SHP77 (cell line): ENCODE measurements around the gene FBXL19.
"Not testable (repeated sequence)": the region's sequence is repeated elsewhere in the genome, so short reads cannot be mapped to it uniquely, and the experiment has no call there.

Source experiments
- DNase-seq, 2 experiments: peaks; one replicate each; lab custom pipeline; 2025; lab: John Stamatoyannopoulos, UW

The FBXL19 gene, protein sequence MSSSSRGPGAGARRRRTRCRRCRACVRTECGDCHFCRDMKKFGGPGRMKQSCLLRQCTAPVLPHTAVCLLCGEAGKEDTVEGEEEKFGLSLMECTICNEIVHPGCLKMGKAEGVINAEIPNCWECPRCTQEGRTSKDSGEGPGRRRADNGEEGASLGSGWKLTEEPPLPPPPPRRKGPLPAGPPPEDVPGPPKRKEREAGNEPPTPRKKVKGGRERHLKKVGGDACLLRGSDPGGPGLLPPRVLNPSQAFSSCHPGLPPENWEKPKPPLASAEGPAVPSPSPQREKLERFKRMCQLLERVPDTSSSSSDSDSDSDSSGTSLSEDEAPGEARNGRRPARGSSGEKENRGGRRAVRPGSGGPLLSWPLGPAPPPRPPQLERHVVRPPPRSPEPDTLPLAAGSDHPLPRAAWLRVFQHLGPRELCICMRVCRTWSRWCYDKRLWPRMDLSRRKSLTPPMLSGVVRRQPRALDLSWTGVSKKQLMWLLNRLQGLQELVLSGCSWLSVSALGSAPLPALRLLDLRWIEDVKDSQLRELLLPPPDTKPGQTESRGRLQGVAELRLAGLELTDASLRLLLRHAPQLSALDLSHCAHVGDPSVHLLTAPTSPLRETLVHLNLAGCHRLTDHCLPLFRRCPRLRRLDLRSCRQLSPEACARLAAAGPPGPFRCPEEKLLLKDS

DNA sequence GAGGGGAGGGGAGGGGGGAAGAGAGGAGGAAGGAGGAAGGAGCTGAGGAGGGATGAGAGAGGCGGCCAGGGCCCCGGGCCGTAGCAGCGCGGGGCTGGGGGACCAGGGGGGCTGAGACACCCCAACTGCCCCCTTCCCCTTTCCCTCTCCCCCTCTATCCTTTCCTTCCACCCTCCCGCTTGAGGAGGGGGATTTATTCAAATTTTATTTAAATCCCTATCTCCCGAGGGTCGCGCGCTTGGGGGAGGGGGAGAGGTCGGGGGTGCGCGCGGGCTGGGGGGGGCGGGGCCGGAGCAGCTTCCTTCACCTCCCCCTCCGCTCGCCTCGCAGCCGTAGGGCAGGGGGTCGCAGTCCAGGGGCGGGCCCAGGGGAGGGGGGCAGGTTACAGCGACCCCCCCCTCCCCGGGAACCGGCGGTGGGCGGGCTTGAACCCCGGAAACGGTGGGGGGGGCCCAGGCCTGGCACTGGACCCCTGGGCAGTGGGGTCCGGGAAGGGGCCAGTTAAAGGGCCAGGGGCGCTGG is at the start of gene FBXL19:
FBXL19 (plus strand) TSS at position 19 of the 522 bp plus-strand sequence. CDS start 2,183 bp downstream, outside the sequence.
- DNase-seq, result no peak

DNA sequence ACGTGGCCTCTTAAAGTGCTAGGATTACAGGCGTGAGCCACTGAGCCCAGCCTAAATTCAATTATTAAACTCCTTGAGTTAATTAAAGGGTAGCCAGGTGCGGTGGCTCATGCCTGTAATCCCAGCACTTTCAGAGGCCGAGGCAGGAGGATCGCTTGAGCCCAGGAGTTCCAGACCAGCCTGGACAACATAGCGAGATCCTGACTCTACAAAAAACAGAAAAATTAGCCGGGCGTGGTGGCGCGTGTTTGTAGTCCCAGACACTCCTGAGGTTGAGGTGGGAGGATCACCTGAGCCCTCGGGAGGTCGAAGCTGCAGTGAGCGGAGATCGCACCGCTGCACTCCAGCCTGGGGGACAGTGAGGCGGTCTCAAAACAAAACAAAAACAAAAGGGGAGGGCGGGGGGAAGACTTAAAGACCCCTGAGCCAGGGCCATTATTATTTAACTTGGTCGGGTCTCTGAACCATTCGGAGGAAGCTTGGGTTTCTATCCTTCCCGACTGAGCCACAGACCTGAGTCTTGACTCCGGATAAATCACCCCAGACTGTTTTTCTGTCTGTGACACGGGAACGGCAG is 49.0 kb upstream of the FBXL19 start:
- DNase-seq, result no peak

DNA sequence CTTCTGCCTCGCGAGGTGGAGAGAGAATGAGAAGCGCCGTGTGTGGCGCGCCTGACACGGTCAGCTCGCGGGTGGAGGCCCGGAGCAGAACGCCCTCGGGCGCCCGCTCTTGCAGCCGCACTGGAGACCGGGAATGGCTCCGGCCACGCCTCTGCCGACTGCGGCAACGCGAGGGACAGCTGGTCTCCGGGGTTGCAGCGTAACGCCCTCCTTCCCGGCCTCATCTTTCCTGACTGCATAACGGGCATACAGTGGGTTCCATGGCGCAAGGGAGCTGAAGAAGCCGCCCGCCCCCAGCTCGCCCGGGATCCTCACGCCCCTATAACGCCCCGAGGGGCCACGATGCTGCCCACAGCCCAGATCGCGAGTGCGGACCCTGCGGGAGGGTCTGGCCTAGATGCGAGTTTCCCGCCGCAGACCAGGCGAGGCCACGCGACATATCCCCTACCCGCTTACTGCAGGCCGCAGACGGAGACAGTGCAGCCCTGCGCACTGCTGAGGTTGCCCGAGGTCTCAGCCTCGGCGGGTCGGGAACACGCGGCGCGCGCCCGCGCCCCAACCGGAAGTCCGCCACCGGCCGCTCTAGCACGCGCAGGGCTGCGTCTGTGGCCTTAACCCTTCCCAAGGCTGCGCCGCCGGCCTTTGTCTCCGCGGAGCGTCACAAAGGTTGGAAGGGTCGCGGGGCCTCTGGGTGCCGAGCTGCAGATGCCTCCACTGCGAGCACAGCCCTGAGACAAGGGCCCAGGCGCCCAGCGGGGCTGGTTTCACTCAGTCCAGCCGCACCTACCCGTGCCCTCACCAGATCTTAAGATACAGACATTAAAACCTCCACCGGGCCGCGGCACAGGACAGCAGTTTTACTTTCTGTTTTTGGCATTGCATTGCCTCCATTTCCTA is 48.3 kb upstream of the FBXL19 start:
- DNase-seq, result peak; percentile 95 to 96

DNA sequence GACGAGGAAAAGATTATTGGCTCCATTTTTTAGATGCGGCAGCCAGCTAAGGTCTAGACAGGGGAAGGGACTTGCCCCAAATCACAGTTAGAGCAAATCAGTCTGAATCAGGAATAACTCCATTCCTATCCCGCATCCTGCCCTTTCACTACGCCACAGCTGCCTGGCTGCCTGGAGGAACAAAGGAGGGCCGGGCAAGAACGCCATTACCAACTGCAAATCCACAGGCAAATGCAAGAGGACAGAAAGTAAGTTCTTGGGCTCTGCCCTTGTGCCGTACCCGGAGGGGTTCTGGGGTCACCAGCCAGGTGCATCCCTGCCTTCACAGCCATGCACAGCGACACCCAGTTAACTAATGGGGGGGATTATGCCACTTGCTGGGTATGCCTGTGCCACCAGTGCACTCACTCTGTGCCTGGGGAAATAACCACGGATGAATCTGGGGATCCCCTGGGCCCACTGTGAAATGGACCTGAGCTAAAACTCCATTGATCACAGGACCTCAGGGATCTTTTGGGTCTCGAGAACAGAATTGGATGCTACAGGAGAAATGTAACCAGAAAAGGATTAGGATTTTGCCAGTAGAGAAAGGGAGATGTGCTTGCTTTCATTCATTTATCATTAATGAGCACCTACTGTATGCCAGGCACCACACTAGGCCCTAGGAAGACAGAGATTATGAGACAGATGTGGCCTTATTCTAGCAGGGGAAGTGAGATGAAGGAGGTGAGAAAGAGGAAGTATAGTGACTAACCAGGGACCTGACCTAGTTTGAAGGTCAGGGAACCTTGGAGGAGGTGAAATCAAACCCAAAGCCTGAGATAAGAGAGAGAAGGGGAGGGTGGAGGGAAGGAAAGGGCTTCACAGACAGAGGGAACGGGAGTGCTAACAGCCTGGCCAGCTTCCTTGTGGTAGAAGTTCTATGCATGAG is 47.2 kb upstream of the FBXL19 start:
- DNase-seq, result peak in 1 of 2 experiments; percentile 54

DNA sequence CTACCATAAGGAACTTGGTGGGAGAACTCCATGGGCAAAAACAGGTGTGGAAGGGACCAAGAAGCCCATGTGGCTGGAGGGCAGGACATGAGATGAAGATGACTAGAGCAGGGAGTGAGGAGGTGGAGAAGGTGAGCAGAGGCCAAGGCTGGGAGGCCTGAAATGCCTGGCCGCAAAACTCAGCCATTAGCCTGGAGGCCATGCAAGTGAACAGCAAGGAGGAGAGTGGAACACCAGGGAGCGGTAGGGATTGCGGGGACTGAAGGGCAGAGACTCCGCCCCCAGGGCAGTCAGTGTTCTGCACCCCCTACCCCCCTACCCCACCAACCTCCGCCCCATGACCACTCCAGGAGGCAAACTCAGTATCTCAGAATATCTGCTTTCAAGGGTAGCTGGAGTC is 46.5 kb upstream of the FBXL19 start:
- DNase-seq, result peak; percentile 20 to 28

DNA sequence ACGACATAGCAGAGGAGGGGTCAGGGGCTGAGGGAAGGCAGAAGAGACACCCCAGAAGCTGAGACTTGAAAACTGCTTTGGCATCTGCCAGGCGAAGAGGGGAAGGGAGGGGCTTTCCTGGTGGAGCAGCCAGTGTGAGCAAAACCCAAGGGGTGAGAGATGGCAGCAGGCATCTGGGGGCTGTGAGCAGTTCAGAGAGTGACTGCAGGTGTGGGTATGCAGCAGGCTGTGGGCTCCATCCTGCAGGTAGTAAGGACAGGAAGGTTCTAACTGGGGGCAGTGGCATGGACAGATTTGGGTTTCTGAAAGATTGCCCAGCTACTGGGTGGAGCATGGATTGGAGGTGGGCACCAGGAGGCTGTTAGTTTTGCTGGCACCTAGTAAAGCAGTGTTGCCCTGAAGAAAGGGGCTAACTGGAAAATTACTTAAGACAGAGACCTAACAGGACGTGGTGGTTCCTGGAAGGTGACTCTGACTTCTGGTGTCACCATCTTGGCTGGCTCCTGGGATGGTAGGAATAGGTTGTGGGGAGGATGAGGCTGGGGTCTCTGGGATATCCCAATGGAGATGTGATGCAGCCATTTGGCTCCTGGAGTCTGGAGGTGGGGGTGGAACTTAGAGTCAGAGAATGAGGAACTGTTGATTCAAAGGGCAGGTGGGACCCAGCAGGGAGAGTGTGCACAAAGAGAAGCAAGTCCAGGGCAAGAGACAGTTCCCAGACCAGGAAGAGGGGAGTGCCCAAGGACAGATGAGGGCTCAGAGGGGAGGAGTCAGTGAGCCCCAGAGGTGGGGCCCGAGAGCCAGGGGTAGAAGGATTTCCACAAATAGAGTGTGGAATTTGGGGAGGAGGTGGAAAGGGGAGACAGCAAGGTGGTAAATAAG is 40.7 kb upstream of the FBXL19 start:
- DNase-seq, result no peak

DNA sequence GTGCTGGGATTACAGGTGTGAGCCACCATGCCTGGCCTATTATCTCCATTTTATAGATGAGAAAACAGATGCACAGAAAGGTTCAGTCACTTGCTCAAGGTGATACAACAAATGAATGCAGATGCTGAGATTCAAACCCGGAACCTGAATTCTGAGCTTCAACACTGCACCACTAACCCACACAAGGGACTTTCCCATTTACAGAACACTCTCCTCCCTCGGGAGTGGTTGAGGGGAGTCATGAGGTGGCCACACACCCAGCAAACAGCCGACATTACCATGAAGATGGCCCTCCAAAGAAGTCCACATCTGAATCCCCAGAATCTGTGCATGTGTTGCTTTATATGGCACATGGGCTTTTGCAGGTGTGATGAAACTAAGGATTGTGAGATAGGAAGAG is 38.6 kb upstream of the FBXL19 start:
- DNase-seq, result no peak

DNA sequence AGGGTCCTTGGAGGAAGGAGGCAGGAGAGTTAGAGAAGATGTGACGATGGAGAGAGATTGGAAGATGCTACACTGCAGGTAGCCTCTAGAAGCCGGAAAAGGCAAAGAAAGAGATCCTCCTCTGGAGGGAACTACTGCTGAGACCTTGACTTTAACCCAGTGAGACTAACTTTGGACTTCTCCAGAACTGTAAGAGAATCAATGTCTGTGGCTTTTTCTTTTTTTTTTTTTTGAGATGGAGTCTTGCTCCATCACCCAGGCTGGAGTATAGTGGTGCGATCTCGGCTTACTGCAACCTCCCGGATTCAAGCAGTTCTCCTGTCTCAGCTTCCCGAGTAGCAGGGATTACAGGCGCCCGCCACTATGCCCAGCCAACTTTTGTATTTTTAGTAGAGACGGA is 38.2 kb upstream of the FBXL19 start:
- DNase-seq, result no peak

DNA sequence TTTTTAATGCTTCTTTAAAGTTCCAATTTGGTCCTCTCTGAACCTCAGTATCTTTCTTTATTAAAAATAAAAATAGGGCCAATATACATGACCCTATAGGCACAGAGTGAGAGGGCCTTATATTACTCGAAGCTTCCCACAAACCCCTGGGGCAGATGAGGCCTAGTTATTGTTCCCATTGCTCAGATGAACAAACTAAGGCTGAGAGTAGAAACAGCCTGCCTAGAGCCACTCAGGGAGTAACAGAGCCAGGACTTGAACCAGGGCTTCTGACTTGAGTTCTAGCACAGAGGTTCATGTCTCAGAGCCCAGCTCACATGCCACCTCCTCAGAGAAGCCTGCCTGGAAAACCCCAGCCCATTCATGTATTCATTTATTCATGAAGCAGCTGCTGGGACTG is 37.2 kb upstream of the FBXL19 start:
- DNase-seq, result no peak

DNA sequence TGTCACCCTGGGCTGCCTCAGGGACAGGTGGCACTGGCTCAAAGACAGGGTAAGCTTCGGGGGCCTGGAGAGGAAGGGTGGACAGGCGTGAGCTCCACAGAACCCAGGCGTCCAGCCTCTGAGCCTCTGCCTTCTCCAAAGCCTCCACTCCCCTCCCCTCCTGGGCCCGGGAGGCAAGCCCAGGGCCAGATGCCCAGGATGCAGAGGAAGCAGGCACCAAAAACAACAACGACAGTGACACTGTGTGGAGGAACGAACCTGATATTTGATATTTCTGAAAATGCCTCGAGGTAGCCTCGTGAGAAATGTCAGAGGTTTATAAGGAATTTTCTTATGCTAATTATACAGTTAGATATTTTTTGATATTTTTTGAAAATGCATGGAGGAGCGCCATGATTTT is 35.4 kb upstream of the FBXL19 start:
- no peak for DNase-seq

DNA sequence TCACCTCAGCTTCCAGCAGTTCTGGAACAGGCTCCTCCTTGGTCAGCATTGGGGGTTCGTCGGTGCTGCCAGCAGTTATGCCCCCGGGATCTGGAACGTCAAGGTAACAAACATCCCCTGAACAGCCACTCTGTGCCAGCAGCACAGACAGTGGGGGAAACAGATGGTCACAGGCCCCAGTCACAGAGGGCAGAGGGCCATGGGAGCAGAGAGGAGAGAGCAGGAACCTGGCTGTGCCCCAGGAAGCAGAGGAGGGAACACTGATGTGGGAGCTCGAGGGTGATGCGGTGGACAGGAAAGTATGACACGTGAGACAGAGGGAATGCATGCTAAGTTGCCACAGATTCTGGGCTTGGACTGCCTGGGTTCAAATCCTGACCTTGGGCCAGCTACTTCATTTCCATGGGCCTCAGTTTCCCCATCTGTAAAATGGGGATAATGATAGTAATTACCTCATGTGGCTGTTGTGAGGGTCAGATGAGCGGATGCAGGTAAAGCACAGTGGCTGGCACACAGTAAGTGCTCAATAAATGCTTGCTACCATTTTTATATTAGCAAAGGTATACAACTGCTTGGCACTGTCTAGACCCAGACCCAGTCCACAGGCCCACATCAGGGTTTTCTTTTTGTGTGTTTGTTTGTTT is 34.4 kb upstream of the FBXL19 start:
- no peak for DNase-seq

DNA sequence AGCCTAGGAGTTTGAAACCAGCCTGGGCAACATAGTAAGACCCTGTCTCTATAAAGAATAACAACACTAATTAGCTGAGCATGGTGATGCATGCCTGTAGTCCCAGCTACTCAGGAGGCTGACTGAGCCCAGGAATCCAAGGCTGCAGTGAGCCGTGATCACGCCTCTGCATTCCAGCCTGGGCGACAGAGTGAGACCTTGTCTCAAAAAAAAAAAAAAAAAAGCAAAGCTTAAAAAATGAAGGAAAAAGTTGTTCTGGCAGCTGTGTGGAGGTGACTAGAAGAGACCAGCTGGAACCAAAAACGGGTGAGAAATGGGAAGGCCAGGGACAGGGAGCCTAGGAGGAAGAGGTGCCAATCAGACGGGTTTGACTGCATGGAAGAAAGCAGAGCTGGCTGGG is 33.7 kb upstream of the FBXL19 start:
- DNase-seq, result no peak

DNA sequence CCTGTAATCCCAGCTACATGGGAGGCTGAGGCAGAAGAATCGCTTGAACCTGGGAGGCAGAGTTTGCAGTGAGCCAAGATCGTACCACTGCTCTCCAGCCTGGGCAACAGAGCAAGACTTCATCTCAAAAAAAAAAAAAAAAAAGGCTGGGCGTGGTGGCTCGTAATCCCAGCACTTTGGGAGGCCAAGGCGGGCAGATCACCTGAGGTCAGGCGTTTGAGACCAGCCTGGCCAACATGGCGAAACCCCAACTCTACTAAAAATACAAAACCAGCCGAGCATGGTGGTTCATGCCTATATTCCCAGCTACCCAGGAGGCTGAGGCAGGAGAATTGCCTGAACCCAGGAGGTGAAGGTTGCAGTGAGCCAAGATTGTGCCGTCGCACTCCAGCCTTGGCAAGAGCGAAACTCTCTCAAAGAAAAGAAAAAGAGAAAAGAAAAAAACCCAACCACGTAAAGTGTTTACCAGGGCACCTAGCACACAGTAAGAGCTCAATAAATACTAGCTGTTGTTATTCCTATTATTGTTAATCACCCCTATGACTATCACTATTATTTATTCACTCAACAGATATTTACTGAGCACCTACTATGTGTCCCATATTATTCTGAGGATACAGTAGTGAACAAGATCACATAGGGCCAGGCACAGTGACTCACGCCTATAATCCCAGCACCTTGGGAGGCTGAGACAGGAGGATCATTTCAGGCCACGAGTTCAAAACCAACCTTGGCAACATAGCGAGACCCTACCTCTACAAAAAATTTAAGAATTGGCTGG is 32.1 kb upstream of the FBXL19 start:
- DNase-seq, result not testable (repeated sequence)

DNA sequence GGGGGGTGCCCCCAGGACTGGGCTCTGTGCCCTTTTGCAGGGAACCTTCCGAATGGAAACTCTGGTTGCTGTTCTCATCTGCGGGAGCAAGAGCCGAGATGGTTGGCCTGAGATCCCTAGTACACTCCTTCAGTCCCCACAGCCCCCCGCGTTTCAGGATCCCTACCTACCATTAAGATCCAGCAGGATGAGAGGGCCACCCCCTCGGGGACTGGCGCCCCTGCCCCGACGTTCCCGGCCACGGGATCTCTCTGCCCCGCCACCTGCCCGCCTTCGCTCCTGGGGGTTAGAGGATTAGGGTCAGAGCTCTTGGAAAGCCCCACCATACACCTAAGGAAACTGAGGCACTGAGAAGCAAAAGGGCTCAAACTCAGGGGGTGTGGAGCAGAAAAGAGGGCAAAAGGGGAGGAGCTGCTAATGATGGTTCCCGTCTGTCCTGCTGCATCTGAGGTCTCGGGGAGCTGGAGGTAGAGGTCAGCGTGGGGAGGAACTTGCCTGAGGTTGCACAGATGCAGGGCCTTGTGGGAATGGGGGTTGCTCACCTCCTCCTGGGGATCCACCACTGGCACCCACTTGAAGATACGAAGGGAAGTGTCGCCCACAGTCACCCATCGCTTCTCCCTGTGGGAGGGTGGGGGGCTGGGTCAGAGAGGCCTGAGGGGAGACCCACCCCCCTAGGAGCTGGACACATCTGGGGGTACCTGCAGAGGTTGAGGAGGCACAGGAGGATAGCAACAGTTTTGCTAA is 30.5 kb upstream of the FBXL19 start:
- no peak for DNase-seq

DNA sequence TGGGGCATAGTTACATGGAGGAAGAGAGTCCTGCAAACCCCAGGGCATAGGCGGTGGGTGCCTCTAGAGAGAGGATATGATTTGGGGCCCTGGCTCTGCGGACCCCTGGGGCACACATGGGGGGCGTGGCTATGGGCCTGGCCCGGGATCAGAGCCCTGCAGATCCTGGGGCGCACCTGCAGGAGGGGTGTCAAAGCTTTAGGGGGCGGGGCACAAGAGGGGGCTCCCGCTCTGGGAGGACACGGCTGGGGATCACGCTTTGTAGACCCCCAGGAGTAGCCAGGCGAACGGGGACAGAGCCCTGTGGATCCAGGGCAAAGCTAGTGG is 30.0 kb upstream of the FBXL19 start:
- no peak for DNase-seq

DNA sequence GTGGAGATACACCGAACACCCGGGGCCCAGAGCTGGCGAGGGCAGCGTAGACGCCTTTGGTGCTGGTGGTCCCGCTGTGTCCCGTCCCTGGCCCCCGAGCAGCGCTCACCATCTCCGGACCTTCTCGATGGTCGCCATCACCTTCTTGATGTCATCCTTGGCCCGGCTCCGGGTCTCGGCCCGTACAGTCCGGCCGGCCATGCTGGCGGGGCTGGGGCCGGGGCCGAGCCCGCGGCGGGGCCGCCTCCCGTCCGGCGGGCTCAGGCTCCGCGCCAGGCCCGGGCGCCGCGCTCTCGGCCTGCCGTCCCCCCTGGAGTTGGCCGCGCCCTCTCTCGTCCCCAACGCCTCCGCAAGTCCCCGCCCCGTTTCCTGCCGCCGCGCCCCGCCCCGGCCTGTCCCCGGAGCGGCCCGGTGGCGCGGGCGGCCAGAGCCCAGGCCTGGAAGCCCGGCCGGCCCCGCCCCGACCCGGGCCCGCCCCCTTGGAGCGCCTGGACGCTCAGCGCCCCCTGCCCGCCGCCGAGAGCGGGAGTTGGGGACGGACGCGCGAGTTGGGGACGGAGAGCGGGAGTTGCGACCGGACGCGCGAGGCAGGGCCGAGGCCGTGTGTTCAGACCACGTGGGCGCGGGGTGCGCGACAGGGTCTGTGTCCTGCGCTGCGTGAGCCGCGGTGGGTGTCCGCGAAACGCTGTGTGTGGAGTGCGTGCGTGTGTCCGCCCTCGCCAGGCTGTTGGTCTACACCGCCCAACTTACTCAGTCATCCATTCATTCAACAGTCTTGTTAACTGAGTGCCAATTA is 29.4 kb upstream of the FBXL19 start, which contains the start of gene BCL7C:
BCL7C (minus strand) TSS at position 334 of the 796 bp plus-strand sequence; CDS start at position 201, 133 bp downstream.
- DNase-seq, result peak; percentile 96 to 97
